ENCODE measurements around the gene TMC7.

Gene TMC7

DNA sequence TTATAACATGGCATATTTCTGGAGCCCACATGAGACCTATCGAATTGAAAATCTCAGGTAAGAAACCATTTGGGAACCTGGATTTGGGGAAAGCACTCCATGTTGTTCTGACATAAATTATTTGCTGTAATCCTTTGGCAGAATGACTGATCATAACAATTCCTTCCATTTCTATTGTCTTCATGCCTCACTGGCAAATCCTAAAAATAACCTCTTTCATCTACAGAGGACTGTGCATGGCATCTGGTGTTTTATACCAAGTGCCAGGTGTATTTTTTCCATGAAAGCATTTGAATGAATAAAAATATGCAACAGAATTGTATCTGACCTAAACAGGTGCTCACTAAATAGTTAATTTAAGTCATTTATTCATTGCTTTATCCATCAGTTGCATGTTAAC lies 50.0 kb downstream of the TMC7 start:
- DNase-seq, result no peak

DNA sequence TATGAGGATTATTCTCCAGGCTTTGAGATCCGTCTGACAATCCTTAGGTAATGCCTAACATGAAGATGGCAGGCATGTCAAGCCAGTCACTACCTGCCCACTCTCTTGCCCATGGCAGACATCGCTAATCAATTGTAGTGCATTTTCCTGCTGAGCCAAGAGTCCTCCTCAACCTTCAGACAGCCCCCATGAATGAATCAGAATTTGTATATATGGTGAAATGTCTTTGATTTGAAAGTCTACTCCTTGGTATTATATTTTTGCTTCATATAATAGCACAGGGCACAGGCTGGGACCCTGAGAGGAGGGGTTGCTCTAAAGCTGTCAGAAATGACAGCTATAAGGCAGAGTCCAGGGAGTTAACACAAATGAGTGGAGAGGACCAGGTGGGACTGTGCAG lies 56.7 kb downstream of the TMC7 start:
- no peak for DNase-seq

DNA sequence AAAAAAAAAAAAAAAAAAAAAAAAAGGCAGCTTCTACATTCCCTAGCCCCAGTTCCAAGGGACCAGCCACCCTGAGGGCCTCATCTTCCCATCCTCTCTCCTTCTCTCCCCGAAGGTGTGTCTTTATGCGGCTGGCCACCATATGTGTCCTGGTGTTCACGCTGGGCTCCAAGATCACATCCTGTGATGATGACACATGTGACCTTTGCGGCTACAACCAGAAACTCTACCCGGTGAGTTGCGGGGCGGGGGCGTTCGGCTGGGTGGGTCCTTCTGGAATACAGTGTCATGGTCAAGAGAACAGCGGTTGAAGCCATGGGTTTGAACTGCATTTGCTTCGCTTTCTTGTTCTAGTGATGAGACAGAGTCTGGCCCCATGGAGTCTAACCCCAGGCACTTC lies 61.0 kb downstream of the TMC7 start:
- DNase-seq, result no peak

DNA sequence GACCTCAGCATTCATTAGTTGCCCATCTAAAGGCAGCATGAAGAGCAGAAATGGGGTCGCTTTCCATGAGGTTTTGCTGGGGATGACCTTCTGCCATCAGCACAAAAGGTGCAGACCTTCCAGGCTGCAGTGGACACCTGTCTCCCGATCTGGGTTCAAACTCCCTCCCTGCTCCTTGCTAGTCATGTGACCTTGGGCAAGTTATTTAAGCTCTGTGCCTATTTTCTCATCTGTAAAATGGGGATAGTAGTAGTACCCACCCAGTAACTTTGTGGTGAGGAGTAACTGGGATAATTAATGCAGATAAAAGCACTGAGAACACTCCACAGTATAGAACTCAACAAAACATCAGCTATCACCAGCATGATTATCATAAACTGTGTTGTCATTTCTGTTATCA lies 62.3 kb downstream of the TMC7 start:
- DNase-seq, result no peak

DNA sequence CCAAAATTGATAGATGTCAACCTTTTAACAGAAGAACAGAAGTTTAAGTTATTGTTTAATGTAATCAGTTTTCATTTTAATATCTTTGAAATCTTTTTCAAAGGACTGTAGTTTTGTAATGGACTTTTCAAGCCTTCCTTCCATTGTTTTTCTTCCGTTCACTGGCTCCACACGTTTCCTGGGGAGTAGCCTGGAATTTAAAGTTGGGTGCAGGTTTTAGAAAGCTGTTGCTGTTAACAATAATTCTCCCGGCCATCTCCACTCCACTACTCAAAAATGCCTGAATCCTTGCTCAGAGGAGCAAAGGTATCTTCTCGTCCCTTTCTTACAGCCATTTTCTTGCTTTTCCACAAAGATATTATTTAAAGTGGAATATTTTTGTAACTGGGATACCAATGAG lies 79.0 kb downstream of the TMC7 start:
- DNase-seq, result no peak

DNA sequence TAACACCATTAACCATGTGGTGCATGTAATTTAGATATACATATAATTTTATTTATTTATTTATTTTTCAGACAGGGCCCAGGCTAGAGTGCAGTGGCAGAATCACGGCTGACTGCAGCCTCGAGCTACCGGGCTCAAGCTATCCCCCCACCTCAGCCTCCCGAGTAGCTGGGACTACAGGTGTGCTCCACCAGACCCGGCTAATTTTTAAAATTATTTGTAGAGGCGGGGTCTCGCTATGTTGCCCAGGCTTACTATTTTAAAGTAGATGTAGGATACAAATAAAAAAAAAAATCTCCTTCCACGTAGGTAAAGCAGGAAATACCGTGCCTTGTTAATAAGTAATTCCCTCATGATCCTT lies 83.2 kb downstream of the TMC7 start:
- DNase-seq, result no peak

DNA sequence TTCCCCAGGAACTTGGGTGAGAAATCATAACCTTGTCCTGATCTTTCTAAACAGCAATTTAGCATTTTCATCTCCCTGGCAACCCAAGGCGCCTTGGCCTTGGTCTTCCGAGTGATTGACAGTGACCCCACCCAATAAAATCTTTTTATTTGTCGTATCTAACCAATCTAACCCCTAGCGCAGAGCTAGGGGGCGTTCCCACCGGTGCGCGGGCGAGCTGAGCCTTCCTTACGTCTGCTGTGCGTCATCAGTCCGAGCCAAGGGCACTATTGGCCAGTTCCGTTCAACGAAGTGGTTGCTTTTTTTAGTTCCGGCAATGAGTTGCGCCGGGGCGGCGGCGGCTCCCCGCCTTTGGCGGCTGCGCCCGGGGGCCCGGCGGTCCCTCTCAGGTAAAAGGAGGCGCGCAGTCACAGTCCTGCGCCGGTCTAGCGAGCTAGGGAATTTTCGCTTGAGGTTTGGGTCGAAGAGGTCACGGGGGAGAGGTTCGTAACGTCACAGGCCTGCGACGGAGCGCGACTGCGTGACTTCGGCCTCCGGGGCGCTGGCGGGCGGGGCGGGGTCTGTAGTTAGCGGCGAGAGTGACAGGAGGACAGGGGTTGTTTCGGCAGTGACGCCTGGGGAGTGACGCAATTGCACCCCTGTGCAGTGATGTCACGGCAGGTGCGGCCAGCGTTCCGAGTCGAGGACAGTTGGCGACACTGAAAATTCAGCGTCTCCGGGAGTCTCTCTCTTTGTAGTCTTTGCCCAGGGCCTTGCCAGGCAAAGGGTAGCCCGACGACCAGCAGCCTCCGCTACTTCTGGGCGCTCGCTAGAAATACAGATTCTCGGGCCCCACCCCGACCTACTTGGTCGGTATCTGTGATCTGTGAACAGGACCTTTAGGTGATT lies 83.9 kb downstream of the TMC7 start, which contains the start of gene COQ7:
Gene COQ7, plus strand, starts transcription at position 266 of the 888 bp plus-strand sequence. Its CDS starts 51 bp downstream, at position 317.
- peak; percentile 93 to 97 (median 94) for DNase-seq

DNA sequence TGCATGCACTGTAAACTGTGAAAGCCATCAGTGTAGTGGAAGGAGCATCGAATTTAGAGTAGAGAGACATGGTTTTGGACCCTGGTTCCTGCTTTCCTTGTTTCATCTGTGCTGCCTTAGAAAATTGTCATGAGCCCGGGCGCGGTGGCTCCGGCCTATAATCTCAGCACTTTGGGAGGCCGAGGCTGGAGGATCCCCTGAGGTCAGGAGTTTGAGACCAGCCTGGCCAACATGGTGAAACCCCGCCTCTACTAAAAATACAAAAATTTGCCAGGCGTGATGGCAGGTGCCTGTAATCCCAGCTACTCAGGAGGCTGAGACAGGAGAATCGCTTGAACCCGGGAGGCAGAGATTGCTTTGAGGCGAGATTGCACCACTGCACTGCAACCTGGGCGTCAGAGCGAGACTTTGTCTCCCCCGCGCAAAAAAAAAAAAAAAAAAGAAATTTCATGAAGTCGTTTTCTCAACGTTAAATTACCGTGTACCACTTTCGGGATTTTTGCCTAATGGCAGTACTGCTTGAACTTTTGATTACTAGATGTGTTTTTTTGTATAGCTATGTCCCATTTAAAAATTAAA lies 84.6 kb downstream of the TMC7 start:
- DNase-seq, result no peak

DNA sequence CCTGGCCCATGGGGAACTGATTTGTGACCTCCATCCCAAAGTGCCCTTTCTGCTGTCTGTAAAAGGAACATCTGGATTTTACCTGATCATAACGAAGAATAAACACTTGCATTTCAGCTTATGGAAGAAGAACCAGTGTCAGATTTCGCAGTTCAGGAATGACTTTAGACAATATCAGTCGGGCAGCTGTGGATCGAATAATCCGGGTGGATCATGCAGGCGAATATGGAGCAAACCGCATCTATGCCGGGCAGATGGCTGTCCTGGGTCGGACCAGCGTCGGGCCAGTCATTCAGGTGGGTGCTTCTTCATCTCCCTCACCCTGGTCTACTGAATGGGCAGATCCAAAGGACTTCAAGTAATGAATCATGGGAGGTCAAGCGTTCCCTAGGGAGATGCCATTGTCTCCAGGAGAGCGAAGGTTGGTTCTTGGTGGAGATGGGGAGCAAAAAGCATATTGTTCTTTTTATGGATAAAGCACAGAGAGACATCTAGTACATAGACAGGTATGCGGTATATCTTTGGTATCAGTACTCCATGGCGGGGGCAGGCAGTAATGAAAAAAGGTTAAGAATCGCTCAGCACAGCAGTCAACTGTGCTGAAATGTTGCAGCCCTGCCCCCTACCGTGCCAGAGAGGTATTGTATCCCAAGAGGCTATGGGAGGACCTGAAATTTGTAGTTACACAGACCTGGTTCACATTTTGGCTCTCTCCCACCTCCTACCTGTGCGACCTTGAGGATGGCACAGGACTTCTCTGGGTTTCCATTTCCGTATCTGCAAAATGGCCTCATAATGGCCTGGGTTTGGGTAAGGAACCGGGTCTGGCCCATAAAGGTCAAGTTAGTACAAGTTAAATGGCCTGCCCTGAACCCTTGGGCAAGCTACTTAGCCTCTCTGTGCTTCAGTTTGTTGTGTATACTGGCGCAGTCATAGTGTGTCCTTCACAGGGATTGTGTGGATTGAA lies 88.4 kb downstream of the TMC7 start:
- peak; percentile 6 to 26 (median 8) for DNase-seq

DNA sequence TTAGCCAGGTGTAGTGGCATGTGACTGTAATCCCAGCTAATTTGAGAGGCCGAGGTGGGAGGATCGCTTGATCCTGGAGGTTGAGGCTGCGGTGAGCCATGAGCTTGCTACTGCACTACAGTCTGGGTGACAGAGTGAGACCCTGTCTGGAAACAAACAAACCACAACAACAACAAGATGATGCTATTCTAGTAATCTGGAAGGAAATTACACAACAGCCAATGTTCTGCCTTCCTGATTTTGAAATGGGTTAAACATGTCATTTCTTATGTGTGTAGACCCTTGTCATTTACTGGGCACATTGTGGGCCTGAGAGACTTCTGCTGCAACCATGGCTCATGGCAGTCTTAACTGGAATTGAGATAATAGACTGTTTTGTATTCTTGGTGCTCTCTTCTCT lies 89.6 kb downstream of the TMC7 start:
- DNase-seq, result no peak

DNA sequence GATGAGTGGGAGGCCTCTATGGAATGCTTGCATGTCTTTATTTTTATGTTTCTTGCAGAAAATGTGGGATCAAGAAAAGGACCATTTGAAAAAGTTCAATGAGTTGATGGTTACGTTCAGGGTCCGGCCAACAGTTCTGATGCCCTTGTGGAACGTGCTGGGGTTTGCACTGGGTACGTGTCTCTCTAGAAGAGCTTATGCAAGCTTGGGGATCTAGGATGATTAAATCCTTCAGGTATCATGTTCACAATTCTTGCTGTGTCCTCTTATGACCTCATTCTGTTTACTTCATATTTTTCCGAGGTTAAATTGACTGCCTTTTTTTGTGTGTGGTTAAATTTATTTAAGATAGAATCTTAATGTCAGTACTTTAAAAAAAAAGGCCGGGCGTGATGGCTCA lies 90.1 kb downstream of the TMC7 start:
- DNase-seq, result no peak

DNA sequence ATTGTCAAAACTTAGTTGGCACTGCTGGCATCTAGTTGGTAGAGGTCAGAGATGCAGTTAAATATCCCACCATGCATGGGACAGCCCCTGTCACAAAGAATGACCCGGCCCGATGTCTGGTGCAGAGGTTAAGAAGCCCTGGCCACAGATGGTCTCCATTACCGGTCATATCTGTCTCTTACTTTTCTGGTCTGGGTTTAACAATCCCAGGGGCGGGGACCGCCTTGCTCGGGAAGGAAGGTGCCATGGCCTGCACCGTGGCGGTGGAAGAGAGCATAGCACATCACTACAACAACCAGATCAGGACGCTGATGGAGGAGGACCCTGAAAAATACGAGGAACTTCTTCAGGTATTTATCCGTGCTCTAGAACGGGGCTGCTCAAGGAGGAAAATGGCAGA lies 91.8 kb downstream of the TMC7 start:
- DNase-seq, result no peak

DNA sequence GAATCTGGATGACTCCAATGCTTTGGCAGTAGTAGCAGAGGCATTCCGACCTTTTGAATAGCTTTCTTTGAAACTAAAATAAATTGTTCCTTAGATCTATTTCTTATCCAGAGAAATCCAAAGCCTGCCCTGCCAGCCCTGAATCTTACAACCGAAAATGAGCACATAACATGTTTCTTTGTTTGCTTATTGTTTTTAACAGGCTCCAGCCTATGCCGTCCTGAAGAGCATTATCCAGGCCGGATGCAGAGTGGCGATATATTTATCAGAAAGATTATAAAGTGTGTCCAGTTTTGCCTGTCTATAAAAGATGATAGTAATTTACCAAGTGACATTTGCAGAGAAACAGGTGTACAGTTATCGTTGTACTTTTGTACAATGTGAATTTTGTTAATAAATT lies 94.1 kb downstream of the TMC7 start:
- no peak for DNase-seq

DNA sequence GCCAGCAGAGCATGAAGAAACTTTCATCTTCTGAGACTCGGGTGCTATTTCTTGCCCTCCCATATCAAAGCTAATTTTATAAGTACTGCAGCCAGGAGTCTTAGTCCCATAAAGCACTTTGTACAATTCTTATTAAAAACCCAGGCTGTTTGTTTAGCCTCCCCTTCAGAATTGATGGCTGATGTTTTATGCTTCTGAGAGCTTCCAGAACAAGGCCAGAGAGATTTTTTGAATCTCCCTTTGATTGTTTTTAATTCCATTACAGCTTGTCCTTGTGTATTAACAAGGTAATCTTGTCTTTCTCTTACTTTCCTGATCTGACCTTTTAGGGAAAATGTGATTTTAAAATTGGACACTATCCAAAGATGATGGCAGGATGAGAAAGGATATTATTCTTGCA lies 99.9 kb downstream of the TMC7 start:
- no peak for DNase-seq

DNA sequence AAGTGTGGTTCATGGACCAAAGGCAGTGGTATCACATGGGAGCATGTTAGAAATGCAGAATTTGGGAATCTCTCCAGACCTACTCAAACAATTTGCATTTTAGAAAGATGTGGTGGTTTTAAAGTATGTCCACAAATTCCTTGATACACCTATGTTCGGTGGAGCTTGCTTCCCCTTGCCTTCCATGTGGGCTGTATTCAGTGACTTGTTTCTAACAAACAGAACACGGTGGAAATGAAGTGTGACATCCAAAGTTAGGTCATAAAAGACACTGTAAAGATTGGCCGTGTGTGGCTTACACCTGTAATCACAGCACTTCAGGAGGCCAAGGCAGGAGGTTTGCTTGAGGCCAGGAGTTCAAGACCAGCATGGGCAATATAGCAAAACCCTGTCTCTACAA lies 100.4 kb downstream of the TMC7 start:
- DNase-seq, result no peak

DNA sequence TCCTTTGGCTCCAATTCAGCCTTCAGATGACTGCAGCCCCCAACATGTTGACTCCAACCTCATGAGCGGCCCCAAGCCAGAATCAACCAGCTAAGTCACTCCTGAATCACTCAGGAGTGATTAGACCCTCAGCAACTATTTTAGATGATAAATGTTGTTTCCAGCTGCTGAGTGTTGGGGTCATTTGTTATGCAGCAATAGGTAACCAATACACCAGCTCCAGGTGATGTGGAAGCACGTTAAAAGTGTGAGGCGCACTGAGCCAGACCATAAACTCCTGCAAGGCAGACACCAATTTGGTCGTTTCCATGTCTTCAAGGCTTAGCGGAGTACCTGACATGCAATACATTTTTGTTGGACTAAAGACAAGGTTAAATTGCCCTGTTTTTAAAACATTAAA lies 101.1 kb downstream of the TMC7 start:
- DNase-seq, result no peak

DNA sequence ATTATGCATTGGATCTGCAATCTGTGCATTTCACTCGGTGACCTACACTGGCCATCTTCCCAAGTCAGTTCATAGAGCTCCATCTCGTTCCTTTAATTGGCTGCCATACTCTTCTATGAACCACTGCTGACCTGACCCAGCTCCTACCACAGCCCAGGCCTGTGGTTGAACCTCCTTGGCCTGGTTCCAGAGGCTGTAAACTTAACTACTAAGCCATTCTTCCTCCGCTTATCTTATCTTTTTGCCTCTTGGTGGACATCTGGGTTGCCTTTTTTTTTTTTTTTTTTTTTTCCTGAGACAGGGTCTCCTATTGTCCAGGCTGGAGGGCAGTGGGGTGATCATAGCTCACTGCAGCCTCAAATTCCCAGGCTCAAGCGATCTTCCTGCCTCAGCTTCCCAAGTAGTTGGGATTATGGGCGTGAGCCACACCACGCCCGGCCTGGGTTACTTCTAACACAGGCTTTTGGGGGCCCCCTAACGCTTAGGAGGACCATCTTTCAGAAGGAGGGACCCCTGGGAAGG lies 102.0 kb downstream of the TMC7 start:
- DNase-seq, result no peak

DNA sequence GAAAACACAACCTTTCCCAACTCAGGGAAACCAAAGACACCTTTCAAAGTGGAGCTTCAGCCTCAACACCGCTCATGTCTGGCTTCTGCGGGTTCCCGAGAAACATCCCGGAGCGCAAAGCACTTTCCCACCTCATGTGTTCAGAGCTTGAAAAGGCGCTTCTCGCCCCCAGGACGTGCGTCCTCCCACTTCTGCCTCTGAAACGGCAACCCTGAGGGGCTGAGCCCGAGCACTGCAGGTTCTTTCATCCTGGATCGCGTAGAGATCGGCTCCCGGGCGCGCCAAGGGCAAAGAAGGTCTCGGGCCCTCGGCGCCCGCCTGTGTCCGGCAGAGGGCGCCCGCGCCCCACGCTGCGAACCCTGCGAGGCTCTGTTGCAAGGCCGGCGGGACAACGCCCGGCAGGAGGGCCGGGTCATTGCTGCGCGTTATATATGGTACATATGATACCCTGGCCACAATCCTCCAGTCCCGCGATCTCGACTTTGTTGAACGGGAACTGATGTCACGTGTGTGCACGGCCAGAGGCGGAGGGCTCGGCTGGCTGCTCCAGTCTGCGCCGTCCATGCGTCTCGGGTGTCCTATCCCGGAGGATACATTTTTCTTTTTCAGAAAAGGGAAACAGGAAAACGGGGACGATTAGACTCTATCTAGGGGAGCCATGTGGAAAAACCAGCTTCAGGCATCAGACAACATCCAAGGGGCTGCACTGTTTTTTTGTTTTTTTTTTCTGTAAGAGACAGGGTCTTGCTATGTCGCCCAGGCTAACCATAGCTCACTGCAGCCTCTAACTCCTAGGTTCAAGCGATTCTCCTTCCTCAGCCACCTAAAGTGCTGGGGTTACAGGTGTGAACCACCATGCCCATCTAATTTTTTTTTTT lies 102.8 kb downstream of the TMC7 start:
- peak; percentile 52 to 65 (median 57) for DNase-seq

DNA sequence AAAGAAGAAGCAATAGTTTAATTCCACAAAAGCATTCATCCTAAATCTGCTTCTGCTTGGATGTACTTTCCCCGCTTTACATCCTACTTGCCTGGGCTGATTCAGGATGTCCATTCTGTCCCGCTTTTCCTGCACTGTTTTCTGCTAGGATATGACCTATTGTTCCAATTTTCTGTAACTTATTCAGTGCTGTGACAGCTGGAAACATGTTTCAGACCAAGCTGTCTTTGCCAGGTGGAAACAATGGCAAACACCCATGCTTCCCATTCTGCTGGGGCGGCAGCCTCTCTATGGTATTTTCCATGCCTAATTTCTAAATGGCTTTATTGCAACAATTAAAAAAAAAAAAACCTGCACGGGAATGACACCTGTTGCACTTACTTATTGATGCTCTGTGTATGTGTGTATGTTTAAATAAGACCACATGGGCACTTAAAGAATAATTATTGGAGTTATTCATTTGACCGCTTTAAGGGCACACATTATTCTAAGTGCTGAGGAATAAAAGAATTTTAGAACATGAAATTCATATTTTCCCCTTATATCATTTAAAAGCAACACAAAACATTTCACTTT lies 104.7 kb downstream of the TMC7 start:
- DNase-seq, result no peak

DNA sequence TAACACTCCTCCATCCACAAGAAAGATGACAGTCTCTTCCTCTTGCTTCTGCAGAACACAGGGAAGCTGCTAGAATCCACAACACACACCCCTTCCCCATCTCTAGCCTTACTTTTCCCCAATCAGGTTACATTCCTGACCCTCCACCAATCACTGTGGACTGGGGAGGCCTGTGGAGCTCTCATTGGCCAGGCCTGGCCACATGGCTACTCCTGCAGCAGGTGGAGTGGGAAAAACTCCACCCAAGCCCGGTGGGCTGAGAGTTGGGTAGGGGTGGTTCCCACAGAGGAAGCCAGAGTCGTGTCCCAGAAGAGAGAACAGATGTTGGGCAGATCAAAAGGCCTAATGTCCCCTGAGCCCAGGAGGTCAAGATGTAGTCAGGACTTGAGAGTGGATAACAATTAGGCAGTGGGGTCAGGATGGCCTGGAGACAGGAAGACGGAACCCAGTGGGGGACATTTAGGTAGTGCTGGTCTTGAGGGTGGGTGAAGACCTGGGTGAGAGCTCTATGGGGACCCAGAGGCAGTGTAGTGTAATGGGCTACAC lies 105.7 kb downstream of the TMC7 start:
- no peak for DNase-seq

DNA sequence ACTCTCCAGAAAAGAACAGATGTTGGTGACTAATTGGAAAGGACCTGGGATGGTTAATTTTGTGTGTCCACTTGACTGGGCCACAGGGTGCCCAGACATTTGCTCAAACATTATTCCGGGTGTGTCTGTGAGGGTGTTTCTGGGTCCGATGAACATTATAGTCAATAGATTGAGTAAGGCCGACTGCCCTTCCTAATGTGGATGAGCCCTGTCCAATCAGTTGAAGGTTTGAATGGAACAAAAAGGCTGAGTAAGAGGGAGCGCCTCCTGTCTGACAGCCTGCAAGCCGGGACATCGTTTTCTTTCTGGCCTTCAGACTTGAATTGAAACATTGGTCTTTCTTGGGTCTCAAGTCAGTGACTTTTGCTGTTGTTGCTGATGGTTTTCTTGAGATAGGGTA lies 107.2 kb downstream of the TMC7 start:
- DNase-seq, result no peak
